Endometrial microvascular endothelial cells (primary cell): ENCODE results near the gene SLC6A8. TPM values are rescaled to one million over a fixed set of nuclear protein-coding genes. Genes with fewer than 3 reads are reported as not detected.

Experiments used
- in situ Hi-C: cut with HindIII; loops from 2 replicates; pipeline ENCODE4 v1.10.0; 2017; ENCODE audit warnings: low sequenced_read_pairs, low pct_unique_long_range_greater_than_20kb; ENCODE audit errors: inconsistent ontology term
- total RNA-seq: library from RNA; depleted of rRNA; stranded (reverse); fragments of >200 nt; gene quantifications from one replicate; pipeline ENCODE4 v1.2.3, GENCODE V29; 2015; ENCODE audit errors: inconsistent ontology term

The SLC6A8 gene
- total RNA-seq, 1 donor from 2014 or later = 2.6 TPM

- in situ Hi-C loops = no loop called here
These were observed 40.0 kb upstream of the SLC6A8 start for GRCh38 chrX:153647461-153648357.

GRCh38 chrX:153648358-153649177 is 39.2 kb upstream of the SLC6A8 start:
- in situ Hi-C loops = no loop called here

- in situ Hi-C loops = no loop called here
These were observed 38.4 kb upstream of the SLC6A8 start for GRCh38 chrX:153649178-153649914.

GRCh38 chrX:153649915-153650782 is 37.6 kb upstream of the SLC6A8 start:
- in situ Hi-C loops = no loop called here

GRCh38 chrX:153650959-153651358 is 36.8 kb upstream of the SLC6A8 start:
- in situ Hi-C loops = no loop called here

GRCh38 chrX:153651540-153652079 is 36.1 kb upstream of the SLC6A8 start:
- in situ Hi-C loops = no loop called here

- in situ Hi-C loops = no loop called here
These were observed 34.2 kb upstream of the SLC6A8 start for GRCh38 chrX:153653556-153653955.

- in situ Hi-C loops = no loop called here
These were observed 30.6 kb upstream of the SLC6A8 start for GRCh38 chrX:153657161-153657560.

- in situ Hi-C loops = no loop called here
These were observed 28.5 kb upstream of the SLC6A8 start for GRCh38 chrX:153659268-153659667.

- in situ Hi-C loops = no loop called here
These were observed 25.5 kb upstream of the SLC6A8 start for GRCh38 chrX:153662266-153662665.

- in situ Hi-C loops = no loop called here
These were observed 21.9 kb upstream of the SLC6A8 start for GRCh38 chrX:153665726-153666306.

GRCh38 chrX:153667281-153667955 is 20.3 kb upstream of the SLC6A8 start:
- in situ Hi-C loops = no loop called here

- in situ Hi-C loops = no loop called here
These were observed 19.8 kb upstream of the SLC6A8 start for GRCh38 chrX:153667956-153668396.

GRCh38 chrX:153668423-153669173 is 19.1 kb upstream of the SLC6A8 start:
- in situ Hi-C loops = no loop called here

GRCh38 chrX:153669174-153669890 is 18.4 kb upstream of the SLC6A8 start:
- in situ Hi-C loops = no loop called here
